Activated CD4-positive, alpha-beta T cell treated with anti-CD3 and anti-CD28 coated beads for 24 hours (primary cell): ENCODE data around the gene ISG15.
A peak's percentile ranks its signal among the peaks of the same experiment; 100 is the strongest.
"Not testable (repeated sequence)": the region's sequence is repeated elsewhere in the genome, so short reads cannot be mapped to it uniquely, and the experiment has no call there.

ENCODE experiments used
- DNase-seq, 2 donors: peaks; one replicate each; pipeline ENCODE4 v3.0.0-alpha.2; 2020; ENCODE audit warnings: low read depth in 2 of 2

Gene ISG15

DNA sequence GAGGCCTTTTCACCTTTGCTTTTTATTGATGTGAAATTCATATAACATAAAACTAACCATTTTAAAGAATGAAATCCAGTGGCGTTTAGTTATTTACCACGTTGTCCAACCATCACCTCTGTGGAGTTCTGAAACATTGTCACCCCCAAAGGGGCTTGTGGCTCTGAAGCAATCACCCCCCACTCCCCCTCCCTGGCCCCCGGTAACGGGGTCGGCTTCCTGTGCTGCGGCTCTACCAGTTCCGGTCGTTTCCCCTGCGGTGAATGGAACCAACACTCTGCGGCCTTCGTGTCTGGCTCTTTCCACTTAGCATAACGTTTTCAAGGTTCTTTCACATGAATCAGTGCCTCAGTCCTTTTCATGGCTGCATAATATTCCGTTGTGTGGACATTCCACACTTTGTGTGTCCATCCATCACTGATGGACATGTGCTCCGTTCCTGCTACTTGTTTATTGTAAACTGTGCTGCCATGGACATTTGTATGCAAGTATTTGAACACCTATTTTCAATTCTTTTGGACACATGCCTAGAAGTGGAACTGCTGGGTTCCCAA, 1.8 kb upstream of the ISG15 start:
- no peak for DNase-seq

DNA sequence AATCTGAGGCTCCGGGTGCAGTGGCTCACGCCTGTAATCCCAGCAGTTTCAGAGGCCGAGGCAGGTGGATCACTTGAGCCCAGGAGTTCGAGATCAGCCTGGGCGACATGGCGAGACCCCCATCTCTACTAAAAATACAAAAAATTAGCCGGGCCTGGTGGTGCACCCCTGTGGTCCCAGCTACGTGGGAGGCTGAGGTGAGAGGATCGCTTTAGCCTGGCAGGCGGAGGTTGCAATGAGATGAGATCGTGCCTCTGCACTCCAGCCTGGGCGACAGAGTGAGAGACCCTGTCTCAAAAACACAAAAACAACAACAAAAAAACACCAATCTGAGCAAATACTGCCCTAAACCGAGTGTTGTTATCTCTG, 577 bp upstream of the ISG15 start:
- not testable (repeated sequence) for DNase-seq

GRCh38 chr1:1013922-1014648, 788 bp downstream of the ISG15 start:
- DNase-seq: no peak

DNA sequence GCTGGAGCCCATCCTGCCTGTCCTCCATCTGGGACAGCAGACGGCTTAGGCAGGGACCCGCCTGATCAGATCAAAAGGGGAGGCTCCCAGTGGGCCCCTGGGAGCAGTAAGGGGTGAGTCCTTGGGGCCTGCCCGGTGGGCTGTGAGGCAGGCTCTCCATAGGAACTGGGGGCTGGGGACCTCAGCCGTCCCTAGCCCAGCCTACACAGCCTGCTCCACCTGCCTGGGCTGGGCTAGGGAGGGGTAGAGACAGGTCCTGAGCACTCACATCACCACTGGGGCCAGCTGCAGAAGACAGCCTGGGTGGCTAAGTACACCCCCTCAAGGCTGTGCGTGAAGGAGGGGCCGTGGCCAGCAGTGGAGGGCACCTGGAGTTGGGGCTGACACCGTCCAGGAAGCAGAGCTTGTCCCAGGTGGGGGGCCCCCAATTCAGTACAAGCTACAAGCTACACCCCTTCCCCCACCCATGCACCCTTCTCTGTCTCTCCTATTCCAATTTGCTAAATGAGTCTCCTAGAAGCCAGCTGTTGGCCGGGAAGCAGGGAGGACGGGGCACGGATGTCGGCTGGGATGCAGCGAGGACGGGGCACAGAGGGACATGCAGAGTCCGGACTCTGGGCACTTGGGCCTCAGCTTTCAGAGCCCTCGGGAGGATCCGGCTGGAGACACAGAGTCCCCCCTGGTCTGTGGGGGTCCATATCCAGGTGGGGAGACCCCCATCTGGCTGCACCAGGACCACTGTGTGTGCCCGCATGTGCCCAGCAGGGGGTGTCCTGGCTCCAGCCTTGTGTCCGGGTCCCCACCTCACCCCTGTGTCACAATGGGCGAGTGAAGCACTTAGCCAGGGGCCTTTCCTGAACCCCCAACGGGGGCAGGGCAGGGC, 1.7 kb downstream of the ISG15 start:
- DNase-seq: no peak

- not testable (repeated sequence) for DNase-seq
Observed at GRCh38 chr1:1017397-1018320, 4.4 kb downstream of the ISG15 start.

GRCh38 chr1:1018321-1018685, 5.0 kb downstream of the ISG15 start:
- not testable (repeated sequence) for DNase-seq

DNA sequence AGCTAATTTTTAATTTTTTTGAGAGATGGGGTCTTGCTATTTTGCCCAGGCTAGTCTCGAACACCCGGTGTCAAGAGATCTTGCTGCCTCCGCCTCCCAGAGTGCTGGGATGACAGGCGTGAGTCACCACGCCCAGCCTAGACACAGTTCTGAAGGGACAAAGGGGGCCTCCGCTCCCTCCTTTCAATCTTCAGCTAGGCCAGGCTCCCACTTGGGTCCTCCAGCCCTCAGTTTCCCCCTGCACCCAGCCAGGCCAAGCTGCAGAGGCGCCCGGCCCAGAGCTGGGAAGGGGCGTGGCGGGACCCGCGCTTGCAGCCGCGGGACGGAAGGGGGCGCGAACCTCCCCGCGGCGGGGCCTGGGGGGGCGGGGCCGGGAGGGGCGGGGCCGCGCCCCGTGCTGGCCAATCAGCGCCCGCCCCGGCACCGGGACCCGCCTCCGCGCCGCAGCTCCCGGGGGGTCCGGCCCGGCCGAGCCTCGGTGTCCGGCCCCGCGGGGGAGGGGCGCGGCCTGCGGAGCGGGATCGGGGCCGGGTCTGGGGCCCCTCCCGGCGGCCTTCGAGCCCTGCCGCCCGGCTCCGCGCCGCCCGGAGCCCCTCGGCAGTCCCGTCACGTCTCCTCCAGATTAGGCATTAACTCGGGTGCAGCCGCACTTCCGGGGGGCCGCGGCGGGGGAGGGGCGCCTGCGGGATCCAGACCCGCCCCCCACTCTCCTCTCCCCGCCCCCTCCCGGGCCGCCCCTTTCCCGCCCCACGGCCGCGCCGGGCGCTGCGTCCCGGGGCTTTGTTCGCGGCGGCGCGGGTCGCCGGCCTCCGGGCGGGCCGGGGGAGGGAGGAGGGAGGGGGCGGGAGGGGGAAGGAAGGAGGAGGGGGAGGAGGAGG, 6.1 kb downstream of the ISG15 start:
- DNase-seq: peak; percentile 72 to 73

GRCh38 chr1:1020000-1020404, 6.7 kb downstream of the ISG15 start, which contains the start of gene AGRN:
AGRN (plus strand) TSS chr1:1020120; CDS start chr1:1020173, 53 bp downstream.
- no peak for DNase-seq

DNA sequence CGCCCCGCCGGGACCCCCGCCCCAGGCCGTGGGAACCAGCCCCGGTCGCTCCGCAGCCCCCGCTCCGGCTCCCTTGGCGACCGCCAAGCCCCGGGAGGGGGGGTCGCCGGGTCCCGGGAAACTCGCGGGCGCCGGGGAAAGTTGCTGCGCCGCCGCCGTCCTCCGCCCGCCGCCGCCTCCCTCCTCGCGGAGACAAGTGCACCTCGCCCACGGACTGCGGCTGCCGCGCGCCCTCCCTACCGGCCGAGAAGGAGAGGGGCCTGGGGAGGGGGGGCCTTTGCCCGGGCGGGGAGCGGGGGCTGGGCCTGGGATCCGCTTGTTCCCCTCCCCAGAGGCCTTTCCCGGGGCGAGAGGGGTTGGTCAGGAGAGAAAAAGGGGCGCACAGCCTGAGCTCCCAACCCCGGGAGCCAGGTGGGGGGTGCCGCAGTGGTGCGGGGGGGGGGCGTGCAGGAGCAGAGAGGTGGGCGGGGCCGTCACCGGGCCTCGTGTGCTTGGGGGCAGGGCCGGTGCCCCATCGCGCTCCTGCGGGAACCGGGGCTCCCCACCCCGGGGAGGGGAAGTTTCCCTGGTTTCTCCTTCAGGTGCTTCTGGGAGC, 7.2 kb downstream of the ISG15 start:
- DNase-seq: no peak

GRCh38 chr1:1021010-1021919, 8.0 kb downstream of the ISG15 start:
- no peak for DNase-seq

GRCh38 chr1:1021920-1022259, 8.6 kb downstream of the ISG15 start:
- DNase-seq: no peak

- DNase-seq: no peak
Observed at GRCh38 chr1:1022302-1023009, 9.2 kb downstream of the ISG15 start.

DNA sequence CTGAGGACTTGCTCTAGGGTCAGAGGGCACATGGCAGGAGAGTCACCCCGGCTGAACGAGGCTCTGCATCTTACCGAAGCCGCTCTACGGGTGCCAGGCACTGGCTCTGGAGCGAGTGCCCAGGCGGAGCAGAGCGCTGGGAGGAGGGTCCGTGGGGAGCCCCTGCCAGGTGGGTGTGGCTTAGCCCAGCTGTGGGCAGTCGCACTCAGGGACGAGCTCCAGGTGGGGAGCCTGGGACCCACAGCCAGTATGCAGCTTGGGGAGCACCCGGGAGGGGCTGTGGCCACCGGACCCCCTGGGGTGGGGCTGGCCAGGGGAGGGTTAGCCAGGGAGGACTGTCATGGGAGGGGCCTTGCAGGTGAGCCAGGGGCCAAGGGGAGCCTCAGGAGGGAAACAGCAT, 10.4 kb downstream of the ISG15 start:
- no peak for DNase-seq

DNA sequence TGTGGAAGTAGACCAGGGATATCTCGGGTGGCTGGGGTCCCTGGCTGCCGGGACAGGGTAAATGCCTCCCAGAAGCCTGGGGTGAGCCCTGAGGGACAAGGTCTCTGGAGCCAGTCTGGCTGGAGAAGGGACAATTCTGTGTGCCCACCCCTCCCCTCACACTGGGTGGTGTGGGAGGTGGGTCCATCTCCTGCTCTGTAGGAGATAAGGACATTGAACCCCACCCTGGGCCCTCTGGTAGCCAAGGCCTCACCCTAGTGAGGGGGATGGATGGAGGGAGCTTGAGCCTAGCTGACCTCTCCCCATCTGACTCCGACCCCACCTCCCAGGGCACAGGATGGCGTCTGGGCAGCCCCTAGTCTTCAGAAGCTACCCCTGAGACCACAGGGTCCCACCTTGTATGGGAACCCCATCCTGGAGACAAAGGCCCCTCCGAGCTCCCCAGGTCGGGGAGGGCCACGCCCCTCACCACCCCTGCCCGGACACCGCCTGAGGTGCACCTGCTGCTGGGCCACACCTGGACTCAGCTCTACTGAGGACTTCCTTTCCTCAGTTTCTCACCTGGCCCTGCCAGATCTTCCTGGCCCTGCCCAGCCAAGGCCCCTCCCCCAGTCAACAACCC, 11.0 kb downstream of the ISG15 start:
- DNase-seq: no peak

DNA sequence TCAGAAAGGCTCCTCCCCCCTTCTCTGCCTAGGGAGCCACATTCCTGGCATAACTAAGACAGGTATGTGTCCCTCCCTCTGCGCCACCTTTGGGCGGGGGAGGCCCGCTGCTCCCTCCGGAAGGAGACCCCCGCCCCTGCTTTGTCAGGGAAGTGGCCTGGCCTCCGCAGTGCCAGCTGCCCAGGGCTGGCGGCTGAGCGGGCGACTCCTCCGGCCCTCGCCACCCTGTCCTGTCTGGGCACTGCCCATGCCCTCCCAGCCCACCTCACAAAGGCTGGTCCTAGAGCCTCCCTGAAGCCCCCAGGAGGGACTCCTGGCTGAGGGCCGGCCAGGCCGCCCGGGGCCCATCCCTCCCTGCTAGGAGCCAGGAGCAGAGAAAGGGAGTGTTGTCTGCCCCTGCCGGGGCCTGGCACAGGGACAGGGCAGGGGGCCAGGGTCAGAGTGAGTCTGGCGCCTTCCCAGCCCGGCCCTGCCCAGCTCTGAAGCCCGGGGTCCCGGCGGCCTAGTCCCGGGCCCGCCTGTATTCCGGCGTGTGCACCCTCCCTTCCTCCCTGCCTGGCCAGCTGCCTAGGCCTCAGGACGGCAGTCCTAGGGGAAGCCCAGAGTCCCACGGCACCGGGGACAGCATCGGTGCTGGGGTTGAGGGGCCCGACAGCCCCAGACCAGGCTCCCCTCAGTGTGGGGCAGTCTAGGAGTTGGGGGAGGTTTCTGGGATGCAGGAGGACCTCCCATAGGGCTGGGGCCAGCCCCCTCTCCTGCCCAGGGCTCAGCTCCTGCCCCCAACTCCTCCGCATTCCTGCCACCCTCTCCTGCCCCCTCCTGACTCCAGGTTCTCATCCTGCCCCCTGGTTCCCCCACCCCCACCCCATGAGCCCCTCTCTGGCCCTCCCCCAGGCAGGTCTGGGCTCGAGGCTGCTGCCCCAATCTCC, 11.7 kb downstream of the ISG15 start:
- no peak for DNase-seq

DNA sequence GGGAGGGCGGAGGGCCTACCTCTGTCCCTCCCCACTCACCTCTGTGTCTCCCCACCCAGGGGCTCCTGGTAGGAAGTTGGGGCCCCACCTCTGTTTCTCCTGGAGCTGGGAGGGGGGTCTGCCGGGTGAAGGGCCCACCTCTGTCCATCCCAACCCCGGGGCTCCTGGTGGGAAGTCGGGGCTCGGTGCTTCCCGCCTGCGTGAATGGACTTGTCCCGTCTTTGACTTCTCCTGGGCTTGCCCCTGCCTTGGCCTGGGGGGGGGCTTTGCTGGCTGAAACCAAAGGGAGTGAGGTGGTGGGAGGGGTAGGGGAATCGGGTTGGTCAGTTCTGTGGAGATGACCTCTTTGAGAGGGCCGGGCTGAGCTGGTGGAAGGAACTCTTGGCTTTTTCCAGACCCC, 12.4 kb downstream of the ISG15 start:
- DNase-seq: no peak
